Skeletal muscle satellite cell (primary cell): ENCODE data around the gene KMT2E.

ENCODE experiments used
- H3K27me3 ChIP-seq: 2 replicates; pipeline ENCODE4 v1.7.0; 2013; ENCODE audit warnings: low read length; ENCODE audit not compliant: control insufficient read depth, insufficient read depth
- H3K36me3 ChIP-seq: 2 replicates; pipeline ENCODE4 v1.7.0; 2013; ENCODE audit warnings: mild to moderate bottlenecking, control low read depth, low read length; ENCODE audit not compliant: insufficient read depth
- H3K4me1 ChIP-seq: 2 replicates; pipeline ENCODE4 v1.7.0; 2013; ENCODE audit warnings: low read length; ENCODE audit not compliant: control insufficient read depth, insufficient read depth
- H3K4me2 ChIP-seq: 2 replicates; pipeline ENCODE4 v1.7.0; 2013; ENCODE audit warnings: mild to moderate bottlenecking, low read length
- H3K4me3 ChIP-seq: 2 replicates; pipeline ENCODE4 v1.7.0; 2013; ENCODE audit warnings: low read length
- H3K9ac ChIP-seq: 2 replicates; pipeline ENCODE4 v1.7.0; 2013; ENCODE audit warnings: mild to moderate bottlenecking, low read depth, low read length, moderate library complexity
- H3K9me3 ChIP-seq: replicated peaks from 2 replicates; pipeline ENCODE4 v1.7.0; 2013; ENCODE audit warnings: mild to moderate bottlenecking, control low read depth, low read length

Gene KMT2E

DNA sequence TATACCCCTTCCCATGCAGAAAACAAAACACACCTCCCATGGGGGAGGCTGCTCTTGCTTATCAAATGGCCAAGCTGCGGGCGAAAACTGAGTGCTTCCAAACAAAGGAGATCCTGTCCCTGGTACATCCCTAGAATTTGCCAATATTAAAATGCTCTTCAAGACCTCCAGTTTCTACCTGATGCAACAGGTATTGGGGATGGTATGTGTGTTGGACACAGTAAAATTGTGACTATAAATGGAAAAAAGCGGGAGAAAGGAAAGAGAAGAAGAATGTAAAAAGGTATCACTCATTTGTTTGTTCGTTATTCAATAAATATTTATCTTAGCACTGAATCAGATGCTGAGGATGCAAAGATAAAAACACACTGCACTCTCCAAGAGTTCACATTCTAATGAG, 123.9 kb downstream of the KMT2E start:
- Histone ChIP-seq H3K4me2 (no peak overlapping the region), H3K27me3 (no peaks in the 10 kb centered on the region), H3K9me3 (no peaks in the 10 kb centered on the region), H3K4me3 (no peak overlapping the region), H3K4me1 (peaks cover 4% of the 10 kb centered on the region), H3K36me3 (peaks cover 30% of the 10 kb centered on the region), H3K9ac (no peak overlapping the region)

DNA sequence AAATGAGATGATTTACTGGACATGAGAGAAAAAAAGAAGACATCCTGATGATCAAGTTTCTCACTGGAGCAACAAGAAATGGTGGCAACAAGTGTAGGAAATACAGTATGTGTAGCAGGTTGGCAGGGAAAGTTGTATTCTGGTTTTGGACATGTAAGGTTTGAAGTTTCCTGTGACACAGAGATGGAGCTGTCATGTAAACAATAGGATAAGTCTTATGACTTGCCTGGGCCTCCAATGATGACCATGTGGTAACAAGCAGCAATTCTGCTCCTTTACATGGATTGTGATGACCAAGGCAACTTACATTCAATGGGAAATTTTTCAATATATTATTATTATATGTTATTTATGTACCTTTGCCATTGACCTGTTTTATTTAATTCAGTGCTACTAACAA, 125.4 kb downstream of the KMT2E start:
- H3K36me3 ChIP-seq = peaks cover 35% of the 10 kb centered on the region

DNA sequence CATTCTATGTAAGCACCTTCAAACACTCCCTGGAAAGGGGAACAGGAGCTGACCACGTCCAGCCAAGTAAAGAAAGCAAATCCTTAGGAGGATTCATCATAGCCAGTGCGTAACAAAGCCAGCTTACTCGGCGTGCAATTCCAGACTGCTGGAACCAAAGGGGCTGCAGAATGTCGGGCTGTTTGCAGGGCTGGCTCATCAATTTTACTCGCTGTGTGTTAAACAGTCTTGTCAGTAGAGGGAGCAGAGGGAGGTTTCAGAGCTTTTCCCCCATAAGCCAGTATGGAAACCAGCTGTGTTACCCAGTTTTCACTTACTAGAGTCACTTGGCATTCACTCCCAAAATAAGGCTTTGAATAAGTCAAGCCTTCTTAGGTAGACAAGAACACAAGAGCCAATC, 127.1 kb downstream of the KMT2E start:
- H3K36me3 ChIP-seq = peaks cover 38% of the 10 kb centered on the region

More for the DNA sequence above, 125.4 kb downstream of the KMT2E start:
- Histone ChIP-seq H3K4me3 (no peak overlapping the region), H3K4me1 (peaks cover 4% of the 10 kb centered on the region), H3K27me3 (no peaks in the 10 kb centered on the region), H3K9ac (no peak overlapping the region), H3K4me2 (no peak overlapping the region), H3K9me3 (no peaks in the 10 kb centered on the region)

DNA sequence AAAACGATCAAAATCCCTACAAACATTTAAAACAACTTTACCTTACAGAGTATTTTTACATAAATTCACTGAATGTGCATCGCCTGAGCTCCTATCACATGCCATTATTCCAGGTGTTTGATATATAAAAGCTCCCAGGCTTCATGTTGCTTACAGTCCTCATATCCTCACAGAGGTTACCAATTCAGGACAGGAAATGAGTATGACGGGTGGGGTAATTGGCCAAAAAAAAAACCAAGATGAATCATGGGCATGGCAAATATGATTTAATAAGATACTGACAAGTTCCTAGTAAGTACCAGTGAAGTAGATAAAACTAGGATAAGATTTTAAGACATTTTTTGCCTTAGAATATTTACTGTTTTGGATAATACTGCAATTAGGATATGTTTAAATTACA, 135.8 kb downstream of the KMT2E start:
- Histone ChIP-seq H3K4me2 (no peak overlapping the region), H3K27me3 (no peaks in the 10 kb centered on the region), H3K36me3 (no peaks in the 10 kb centered on the region), H3K9me3 (no peaks in the 10 kb centered on the region), H3K4me3 (no peak overlapping the region), H3K9ac (no peak overlapping the region), H3K4me1 (peaks cover 12% of the 10 kb centered on the region)

More for the DNA sequence above, 127.1 kb downstream of the KMT2E start:
- Histone ChIP-seq H3K4me2 (no peak overlapping the region), H3K9ac (no peak overlapping the region), H3K4me1 (peaks cover 2% of the 10 kb centered on the region), H3K4me3 (no peak overlapping the region), H3K9me3 (no peaks in the 10 kb centered on the region), H3K27me3 (no peaks in the 10 kb centered on the region)

DNA sequence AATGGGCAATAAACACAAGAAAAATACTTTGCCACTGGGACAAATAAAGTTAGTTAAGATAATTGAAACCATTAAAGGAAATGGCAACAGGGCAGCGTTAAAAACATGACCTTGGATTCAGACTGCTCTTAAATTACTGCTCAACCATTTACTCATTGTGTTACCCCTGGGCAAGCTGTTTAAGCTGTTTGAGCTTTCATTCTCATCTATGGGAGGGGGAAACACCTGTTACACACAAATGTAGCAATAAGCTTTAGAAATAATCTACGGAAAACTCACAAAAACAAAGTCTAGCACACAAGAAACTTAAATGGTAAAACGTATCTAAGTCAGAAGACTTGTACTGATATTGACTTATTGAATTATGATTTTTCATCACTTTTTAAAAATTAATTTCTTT, 137.1 kb downstream of the KMT2E start:
- Histone ChIP-seq H3K4me3 (no peak overlapping the region), H3K27me3 (no peaks in the 10 kb centered on the region), H3K4me2 (no peak overlapping the region), H3K9ac (no peak overlapping the region), H3K36me3 (peaks cover 3% of the 10 kb centered on the region), H3K9me3 (no peaks in the 10 kb centered on the region), H3K4me1 (peaks cover 12% of the 10 kb centered on the region)

DNA sequence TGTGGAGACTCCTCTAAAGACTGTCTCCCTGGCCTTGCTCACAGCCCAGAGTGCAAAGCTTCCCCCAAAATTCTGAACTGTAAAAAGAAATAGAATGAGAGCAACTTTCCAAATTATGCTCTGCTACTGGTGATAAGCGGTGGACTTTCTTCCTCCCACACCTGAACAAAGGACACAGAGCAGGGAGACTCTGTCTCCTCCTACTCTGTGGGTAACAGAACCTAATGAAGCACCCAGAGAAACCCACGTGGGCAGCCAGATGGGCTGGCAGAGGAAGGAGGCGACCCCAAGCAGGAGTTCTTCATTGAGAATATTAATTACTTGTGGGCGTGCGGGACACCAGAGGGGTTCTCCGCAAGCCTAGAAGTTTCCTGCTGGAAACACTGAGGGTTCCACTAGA, 139.5 kb downstream of the KMT2E start:
- H3K27me3 ChIP-seq = no peaks in the 10 kb centered on the region
- peaks cover 12% of the 10 kb centered on the region for H3K4me1 ChIP-seq

DNA sequence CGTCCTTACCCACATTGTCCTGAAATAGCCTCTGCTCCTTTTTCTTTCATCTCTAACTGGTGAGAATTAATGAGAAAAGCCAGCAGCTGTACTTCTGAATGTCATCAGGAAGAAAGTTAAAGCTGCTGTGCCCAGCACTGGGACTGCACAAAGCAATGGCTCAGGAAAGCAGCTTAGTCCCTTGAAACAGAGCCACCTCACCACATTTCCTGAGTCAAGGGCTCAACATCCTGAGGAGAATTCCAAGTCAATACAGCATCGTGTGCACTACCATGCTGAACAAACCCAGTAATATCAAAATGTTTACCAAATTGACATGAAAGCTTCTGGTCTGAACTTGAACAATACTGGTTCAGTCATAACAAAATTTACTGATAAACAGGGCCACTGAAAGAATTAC, 140.1 kb downstream of the KMT2E start:
- Histone ChIP-seq H3K9me3 (no peaks in the 10 kb centered on the region), H3K4me1 (peaks cover 12% of the 10 kb centered on the region), H3K4me3 (no peak overlapping the region), H3K36me3 (peaks cover 3% of the 10 kb centered on the region), H3K27me3 (no peaks in the 10 kb centered on the region), H3K4me2 (no peak overlapping the region), H3K9ac (no peak overlapping the region)

More for the DNA sequence above, 139.5 kb downstream of the KMT2E start:
- no peak overlapping the region for H3K4me3 ChIP-seq
- no peak overlapping the region for H3K4me2 ChIP-seq
- no peaks in the 10 kb centered on the region for H3K9me3 ChIP-seq
- no peak overlapping the region for H3K9ac ChIP-seq
- H3K36me3 ChIP-seq = peaks cover 3% of the 10 kb centered on the region

DNA sequence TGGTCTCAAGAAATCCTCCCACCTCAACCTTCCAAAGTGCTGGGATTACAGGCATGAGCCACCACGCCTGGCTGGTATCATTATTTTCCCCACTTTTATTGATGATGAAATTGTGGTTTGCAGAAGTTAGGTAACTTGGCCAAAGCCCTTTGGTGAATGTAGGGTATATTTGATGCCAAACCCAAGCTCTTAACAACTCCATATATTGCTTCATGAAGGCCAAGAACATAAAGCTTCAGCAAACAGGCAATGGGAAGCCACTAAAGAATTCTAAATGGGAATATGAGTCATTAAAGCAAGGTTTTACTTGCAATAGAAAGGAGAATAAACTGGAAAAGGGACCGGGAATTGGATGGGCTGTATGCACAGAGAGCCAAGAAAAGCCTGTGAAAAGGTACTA, 142.7 kb downstream of the KMT2E start:
- no peak overlapping the region for H3K4me3 ChIP-seq
- no peaks in the 10 kb centered on the region for H3K9me3 ChIP-seq
- no peak overlapping the region for H3K9ac ChIP-seq
- H3K4me2 ChIP-seq = no peak overlapping the region
- no peaks in the 10 kb centered on the region for H3K27me3 ChIP-seq
- H3K4me1 ChIP-seq = no peaks in the 10 kb centered on the region
- peaks cover 3% of the 10 kb centered on the region for H3K36me3 ChIP-seq

DNA sequence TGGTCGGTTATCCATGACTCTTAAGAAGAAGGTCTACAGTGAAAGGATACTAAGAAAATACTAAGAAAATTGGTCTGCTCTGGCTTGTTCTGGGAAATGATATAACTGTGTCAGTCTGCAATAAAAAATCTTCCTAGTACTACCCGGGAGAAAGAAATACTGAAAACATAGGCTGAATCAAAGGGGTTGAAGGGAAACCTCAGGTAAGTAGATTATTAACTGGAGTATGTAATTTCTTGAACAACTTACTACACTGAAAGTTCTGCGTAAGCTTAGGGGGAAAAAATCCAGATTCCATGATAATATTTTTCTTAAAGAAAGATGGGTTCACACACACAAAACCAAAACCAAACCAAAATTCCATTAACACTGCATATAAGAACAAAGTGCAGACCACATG, 143.3 kb downstream of the KMT2E start:
- Histone ChIP-seq H3K4me2 (no peak overlapping the region), H3K9me3 (no peaks in the 10 kb centered on the region), H3K4me3 (no peak overlapping the region), H3K27me3 (no peaks in the 10 kb centered on the region), H3K36me3 (peaks cover 3% of the 10 kb centered on the region), H3K4me1 (no peaks in the 10 kb centered on the region), H3K9ac (no peak overlapping the region)

DNA sequence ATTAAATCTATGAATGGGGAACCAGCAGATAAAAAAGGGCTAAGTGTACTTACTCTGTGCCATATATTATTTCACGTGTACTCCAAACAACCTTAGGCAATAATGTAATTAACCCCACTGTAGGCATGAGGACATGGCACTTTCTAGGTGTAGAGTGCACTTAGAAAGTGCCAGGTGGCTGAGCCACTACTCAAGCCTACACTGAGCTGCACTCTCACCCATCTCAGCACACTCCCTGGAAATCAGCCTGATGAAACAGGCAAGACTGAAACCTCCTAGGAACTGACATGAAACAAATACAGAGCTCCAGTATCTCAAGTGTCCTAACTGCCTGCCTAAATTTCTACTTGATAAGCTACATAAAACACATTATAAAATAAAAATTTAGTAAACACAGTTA, 147.4 kb downstream of the KMT2E start:
- H3K4me2 ChIP-seq = no peak overlapping the region
- H3K9ac ChIP-seq = no peak overlapping the region
- no peaks in the 10 kb centered on the region for H3K27me3 ChIP-seq
- peaks cover 20% of the 10 kb centered on the region for H3K36me3 ChIP-seq
- no peak overlapping the region for H3K4me3 ChIP-seq
- no peaks in the 10 kb centered on the region for H3K4me1 ChIP-seq
- no peaks in the 10 kb centered on the region for H3K9me3 ChIP-seq
